GM18909 (cell line): ENCODE results near the gene PPM1L.

ENCODE experiments used
- ATAC-seq: cut with Tn5 transposase; IDR thresholded peaks from one replicate; pipeline ENCODE4 v1.9.1; 2021; ENCODE audit warnings: mild to moderate bottlenecking; ENCODE audit not compliant: unreplicated experiment, poor library complexity

The PPM1L gene

DNA sequence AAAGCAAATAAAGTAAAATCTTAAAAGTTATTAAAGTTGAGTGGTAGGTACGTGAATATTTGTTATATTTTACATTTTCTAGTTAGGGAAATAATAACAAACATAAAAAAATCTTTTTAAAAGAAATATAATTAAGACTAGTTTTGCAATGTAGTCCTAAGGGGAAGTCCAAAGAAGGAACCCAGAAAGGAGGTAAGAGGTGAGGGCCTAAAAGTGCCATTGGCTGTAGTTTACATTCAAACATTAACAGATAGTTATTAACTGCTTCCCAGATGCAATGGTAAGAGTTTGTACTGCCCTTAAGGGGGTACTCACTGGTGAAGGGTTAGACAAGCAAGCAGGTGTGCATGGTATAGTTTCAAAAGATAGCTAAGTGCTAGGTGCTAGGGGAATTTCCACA is 269.9 kb downstream of the PPM1L start:
- no peak for ATAC-seq

DNA sequence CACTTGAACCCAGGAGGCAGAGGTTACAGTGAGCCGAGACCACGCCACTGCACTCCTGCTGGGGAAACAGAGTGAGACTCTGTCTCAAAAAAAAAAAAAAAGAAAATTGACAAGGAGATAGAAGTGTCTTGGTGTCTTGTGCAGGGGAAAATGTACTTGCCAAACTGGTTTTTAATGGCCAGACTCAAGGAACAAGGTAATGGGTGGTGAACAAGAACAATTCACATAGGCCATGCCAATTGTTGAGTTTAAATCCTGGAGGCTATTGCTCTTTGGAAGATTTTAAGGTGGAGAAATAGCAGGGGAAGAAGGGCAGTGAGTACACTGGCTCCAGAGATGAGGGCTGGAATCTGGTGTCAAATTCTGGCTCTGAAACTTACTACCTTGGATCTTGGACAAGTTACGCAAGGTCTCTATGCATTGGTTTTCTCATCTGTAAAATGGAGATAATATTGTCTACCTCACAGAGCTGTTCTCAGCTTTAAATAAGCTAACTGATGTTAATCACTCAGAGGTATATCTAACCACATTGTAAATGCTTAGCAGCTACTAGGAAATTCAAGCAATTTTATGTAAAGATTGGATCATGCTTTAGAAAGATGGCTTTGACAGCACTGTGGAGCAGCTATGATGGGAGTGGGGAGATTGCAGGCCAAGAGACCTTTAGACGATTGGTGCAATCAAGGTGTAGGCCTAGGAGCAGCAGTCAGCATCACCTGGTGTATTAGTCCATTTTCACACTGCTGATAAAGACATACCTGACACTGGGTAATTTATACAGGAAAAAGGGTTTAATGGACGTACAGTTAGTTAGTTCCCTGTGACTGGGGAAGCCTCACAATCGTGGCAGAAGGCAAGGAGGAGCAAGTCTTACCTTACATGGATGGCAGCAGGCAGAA is 270.8 kb downstream of the PPM1L start:
- no peak for ATAC-seq

DNA sequence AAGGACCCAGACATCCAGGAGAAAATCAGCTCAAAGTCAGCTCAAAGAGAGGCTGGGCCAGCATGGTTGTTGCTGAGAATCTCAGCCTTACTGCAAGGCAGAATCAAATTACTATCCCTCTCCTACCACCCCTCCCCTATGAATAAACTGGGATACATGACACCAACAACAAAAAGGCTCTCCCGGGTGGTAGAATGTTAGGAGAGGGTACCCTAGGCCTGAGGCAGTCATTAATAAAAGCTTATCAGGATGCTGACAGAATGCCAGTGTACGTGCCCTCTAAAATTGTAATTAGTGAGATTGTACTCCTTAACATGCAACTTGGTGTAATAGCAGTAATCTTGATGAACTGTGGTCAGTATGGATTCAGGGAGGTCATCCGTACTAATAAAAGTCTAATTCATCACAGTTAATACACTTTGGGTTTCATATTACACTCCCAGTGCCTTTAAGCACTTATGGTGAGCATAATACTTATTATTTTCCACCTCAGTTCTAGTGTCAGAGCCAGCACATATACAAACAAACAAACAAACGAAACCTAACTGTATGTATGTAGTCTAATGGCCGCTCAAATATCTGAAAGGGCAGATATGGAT is 272.6 kb downstream of the PPM1L start:
- ATAC-seq = no peak

DNA sequence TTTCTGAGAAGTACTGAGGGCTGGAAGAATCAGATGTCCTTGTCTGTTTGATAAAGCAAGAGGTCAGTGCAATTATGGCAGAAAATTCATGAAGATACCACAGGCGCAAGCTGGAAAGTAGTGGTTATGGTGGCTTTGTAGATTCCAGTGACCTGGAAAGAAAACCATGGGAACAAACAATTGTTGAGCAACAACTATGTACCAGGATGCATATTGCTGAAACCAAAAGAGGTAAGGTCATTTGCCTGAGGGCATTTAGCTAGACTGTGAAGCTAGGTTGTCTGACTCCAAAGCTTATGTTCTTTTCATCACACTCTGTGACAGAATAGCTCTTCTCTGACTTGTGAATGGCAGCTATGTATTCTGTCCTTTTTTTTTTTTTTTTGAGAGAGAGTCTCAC is 275.1 kb downstream of the PPM1L start:
- ATAC-seq = no peak

DNA sequence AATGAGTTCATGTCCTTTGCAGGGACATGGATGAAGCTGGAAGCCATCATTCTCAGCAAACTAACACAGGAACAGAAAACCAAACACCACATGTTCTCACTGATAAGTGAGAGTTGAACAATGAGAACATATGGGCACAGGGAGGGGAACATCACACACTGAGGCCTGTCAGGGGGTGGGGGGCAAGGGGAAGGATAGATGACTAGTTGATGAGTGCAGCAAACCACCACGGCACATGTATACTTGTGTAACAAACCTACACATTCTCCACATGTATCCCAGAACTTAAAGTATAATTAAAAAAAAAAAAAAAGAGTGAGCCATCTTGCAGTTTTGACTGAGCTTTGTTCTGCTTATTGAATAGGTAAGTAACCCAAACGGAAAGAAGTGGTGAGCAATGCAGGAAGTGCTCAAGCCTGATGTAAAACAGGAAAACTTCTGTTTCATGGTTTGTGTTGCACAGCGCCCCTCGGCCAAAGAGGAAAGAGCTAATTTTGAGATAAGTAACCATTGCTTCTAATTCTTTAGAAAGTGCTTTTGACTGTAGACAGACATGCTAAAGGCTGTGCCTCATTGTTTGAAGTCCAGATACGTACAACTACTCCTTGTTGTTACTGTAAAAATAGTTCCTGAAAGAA is 279.0 kb downstream of the PPM1L start:
- peak; percentile 92 for ATAC-seq

DNA sequence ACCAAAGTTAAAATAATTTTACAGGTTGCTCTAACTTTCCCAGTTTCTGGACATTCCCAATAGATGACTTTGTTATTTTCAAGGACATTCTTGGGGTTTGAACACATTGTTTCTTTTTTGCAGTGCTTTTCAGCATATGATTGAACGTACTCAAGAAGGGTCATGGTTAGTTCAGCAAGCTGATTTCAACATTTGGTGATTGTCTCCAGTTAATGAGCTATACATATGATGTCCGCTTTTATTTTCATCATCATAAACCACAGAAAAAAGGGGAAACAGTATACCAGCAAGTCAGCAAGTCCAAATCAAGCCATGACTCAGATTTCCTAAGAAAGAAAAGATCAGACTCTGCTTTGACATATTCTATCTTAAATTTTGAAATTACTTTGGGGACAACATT is 279.7 kb downstream of the PPM1L start:
- ATAC-seq = peak; percentile 34

DNA sequence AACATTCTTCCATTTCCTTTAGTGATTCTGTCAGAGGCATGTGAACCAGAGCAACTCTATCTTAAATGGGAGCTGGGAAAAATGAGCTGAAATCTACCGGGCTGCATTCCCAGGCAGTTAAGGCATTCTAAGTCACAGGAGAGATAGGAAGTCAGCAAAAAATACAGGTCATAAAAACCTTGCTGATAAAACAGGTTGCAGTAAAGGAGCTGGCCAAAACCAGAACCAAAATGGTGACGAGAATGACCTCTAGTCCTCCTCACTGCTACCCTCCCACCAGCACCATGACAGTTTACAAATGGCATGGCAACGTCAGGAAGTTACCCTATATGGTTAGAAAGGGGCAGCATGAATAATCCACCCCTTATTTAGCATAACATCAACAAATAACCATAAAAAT is 282.7 kb downstream of the PPM1L start:
- no peak for ATAC-seq

DNA sequence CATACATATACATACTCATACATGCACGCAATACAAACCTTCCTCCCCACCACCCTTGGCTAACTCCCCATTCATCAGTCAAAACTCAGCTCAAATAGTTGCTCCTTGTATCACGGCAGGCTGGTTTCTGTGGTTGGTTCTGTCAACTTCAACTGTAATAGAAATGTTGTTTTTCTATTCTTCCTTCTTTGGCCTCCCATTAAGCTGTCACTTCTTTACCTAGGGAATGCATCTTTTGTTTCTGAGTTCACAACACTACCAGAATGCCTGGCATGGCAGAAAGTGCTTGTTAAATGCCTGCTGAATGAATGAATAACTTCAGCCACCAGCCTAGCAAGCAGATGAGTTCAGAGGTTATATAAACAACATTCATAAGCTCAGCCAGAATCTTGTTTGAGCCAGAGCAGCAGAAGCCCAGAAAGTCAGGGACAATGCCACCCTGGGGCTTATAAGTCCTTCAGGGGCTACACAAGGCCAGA is 286.0 kb downstream of the PPM1L start:
- peak; percentile 65 for ATAC-seq

DNA sequence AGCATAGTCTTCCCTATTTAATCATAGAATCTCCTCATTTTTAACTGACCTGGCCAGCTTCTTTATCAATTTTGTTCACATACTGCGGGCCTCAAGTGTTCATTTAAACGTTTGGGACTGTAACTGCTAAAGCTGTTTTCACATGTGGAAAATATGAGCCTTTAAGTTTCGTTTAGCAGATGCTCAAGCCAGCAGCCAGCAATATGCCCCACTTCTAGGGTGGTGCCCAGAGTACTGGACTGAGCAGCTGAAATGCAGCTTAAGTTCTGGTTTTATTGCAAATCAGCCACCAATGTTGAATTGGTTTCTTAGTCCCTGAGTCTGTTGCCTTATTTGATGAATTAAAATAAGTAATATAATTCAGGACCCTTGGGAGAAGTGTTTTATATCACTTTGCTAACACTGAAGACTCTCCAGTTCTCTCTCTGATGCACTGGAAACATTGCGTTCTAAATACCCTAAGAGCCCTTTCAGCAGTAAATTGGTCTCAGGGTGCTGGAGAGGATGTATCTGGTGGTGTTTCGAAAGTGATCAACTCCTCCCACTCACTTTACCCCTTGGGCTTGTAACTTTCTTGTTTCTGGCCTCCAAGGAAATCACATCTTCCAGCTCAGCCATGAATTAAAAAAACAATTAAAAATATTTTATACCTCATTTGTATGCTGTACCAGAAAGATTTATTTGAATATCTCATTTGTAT is 287.5 kb downstream of the PPM1L start:
- peak; percentile 87 for ATAC-seq

DNA sequence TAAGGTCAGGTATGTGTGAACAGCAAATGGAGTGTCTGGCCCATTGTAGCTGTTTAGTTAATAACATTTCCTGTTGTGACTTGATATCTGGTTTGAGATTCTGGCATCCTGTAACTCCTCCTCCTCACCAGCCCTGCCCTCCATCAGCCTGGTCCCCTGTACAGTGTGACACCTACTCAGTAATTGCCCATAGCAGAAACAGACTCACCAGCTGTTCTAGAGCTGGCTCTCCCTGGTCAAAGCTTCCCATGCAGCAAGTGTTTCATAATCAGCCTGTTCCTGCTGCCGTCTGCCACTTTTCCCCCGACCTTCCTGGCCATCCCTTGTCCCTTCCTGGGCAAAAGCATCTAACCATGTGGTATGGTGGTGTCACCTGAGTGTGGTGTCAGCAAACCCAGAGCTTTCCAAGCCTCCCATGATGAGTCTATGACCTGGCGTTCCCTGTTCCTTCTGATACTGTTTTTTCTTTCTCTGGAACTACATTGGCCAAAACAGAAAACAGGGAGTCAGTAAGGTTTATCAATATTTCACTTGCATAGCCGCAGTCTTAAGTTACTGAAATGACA is 293.7 kb downstream of the PPM1L start:
- no peak for ATAC-seq

DNA sequence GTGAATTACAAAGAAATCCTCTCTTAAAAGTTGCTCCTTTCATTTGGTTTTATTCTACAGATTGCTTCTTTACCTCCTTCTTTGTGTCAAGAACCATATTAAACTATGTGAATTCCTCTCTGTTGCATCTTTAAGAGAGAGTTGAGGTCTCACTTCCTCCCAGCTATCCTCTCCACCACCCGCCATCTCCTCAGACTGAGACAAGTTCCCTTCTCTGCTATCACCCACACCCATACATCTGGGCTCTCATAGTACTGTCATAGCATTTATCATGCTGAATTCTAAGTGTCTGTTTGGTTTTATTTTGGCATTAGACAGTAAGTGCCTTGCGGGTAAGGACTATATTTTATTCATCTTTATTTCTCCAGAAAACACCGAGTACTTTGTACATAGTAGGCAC is 294.9 kb downstream of the PPM1L start:
- peak; percentile 84 for ATAC-seq

DNA sequence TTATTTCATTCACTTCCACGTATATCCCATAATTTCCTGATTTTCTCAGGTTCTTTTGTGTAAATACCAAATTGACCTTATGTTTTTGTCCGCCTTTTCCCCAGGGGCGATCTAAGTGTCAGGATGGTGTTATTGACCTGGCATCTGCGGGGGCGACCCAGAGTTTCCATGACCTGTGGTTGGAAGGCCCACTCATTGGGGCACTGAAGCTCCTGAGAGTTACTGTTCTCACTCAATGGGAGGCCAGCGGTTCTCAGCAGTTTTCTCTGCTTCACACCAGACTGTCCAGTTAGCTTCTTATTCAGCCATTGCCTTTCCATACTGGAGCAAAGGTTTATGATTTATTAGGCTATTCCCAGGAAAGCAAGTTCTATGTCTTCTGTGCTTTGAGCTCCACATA is 295.8 kb downstream of the PPM1L start:
- no peak for ATAC-seq

DNA sequence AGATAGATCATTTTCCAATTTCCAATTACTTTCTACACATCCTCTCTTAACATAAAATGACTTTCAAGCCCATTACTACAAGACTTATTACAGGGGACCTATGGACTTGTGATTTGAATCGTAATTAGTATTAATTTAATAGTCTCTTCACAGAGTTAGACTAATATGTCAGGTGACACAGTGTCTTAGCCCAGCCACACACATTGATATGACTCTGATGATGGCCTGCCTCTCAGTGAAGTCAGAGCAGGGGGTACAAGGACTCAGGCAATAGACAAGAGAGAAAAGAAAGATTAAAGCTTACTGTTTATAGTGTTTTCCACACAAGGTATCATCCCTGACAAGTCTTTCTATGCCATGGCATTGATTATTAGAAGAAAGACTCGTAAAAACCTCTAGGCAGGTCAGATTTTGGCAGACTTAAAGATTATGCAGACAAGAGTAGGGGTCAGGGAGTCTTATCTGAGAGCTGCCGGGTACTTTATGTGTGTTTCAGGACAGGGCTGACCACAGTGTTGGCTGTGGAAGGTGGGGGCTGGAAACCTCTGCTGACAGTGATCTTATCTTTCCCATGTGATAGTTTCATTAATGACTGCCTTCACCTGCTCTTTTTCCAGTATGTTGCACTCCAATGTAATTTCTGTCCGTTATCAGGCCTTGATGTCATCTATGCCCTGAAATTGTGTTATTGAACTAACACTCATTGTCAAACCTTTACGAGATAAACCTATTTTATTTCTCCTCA is 299.0 kb downstream of the PPM1L start:
- no peak for ATAC-seq

DNA sequence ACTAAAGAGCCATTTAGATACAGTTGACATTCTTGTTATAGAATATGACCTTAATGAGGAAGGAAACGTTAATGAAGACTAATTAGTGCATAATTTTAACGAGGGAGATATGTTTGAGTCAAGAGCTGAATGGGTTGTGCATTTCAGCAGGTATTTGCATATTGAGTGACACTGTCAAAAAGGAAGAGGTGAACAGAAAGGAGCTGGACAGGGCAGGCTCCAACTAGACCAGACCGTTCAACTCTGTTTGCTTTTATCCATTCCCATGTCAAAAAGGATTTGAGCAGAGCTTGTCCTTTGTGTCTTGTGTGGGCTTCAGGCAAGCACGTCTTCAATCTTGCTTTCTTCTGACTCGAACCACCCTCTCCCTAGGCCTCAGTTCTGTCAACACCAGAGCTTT is 308.4 kb downstream of the PPM1L start:
- no peak for ATAC-seq

DNA sequence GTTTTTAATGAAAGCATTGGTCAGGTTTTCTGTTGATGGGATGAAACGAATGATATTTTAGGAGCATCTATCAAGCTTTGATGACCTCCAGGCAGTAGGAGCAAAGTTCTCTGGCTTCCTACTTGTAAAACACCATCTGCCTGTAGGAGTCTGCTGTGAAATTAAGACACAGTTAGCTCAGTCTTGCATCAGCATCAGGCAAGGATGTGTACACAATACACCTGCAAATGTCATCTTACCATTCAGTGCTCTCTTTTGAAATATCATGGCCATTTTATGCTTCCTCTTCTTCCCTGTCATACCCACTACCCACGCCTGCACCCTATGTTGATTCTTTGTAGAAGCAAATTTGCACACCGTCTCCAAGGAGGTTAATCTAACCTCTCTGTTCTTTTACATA is 310.9 kb downstream of the PPM1L start:
- no peak for ATAC-seq

DNA sequence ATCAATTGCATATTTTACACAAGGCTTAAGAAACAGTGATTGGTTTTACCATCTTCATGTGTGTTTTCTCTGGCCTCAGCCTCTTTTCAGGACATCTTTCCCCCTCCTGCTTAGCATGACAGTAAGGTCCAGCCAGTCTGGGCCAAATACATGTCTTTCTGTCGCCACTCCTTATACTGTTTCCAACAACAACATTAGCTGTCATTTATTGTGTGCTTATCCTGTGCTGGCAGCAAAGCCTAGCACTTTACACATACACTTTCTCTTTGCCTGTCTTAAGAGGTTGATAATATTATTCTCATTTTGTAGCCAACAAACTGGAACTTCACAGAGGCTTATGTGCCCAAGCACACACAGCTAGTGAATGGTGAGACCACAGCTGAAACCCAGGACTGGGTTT is 311.3 kb downstream of the PPM1L start:
- peak; percentile 18 for ATAC-seq

DNA sequence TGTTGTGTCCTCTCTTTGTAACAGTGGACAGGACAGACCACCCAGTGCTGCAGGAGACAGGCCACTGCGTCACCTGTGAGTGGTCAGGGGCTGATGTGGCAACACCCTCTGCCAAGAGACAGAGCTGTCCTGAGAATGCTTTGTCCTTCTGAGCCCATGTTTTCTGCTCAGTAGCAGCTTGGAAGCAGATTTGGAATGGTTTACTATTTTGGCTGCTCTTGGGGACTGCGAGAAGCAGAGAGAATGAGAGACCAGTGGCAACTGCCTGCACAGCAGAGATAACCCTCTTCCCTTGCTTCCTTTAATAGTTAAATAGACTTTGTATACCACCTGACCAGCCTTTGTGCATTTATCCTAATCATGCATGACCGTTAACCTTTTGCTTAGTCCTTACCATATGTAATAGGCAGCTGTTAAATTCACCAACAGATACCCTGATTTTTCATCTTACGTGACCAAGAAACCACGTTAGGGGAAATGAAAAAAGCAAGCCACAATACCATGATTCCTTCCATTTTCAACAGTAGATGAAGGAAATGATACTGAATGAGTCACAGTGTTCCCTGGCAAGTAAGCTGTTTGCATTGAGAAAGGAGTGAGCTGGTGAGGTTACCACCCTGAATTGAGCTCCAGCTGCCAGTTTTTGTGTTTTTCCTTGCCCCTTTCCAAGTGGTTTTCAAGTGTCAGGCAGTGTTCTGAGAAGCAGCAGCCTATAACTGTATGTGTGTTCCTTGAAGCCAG is 313.6 kb downstream of the PPM1L start:
- ATAC-seq = peak; percentile 98

DNA sequence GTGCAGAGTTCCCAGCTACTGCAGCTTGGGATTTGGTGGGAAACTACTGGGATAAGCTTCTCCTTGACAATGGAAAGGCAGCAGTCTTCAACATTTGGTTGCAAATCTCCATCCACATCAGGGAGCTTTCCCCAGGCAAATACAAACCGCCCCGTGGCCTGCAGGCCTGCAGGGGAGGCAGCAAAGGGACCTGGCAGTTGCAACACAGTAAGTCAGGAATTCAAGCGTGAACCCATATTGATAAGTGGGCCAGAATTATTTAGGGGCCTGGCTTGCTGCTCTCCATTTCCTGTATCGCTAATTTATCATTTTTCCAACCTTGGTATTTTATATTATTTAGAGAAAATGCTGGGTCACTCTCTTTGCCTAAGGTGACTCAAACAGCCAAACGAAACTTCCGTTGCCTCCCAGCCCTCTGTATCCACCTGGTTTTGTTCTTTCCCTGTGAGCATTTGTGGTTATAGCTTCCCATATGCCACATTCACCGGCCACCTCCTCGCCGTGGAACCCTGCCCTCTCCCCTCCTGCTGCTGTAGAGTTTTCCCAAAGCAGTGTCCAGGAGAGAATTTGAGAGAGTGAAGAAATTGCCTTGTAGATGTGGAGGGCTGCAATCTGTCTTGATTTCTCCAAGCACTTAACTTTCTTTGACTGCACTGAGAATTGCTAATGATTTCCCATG is 314.4 kb downstream of the PPM1L start:
- ATAC-seq = no peak
